ENCODE measurements around the gene FHIT.
"Not testable (repeated sequence)": the region's sequence is repeated elsewhere in the genome, so short reads cannot be mapped to it uniquely, and the experiment has no call there.

FHIT gene

GRCh38 chr3:60549863-60550262 lies 701.4 kb downstream of the FHIT start:
- Histone ChIP-seq H3K27me3 (ENCODE audit: control insufficient read depth, insufficient read depth, low read length) (no peaks in the 10 kb centered on the region), H3K36me3 (ENCODE audit: control insufficient read depth, insufficient read depth, low read length) (no peaks in the 10 kb centered on the region), H3K4me3 (ENCODE audit: low read depth, low read length) (no peak overlapping the region), H3K27ac (no peak overlapping the region), H3K9ac (no peak overlapping the region), H2AFZ (no peak overlapping the region), H3K4me1 (no peaks in the 10 kb centered on the region), H3K4me2 (ENCODE audit: low read length) (no peak overlapping the region), H3K79me2 (no peaks in the 10 kb centered on the region), H3K9me3 (ENCODE audit: control insufficient read depth, low read length) (no peaks in the 10 kb centered on the region)
- TF ChIP-seq CTCF (IDR thresholded peaks at IDR 0.05): no peak

- H3K9me3 ChIP-seq (ENCODE audit: control insufficient read depth, low read length): no peaks in the 10 kb centered on the region
- H3K36me3 ChIP-seq (ENCODE audit: control insufficient read depth, insufficient read depth, low read length): no peaks in the 10 kb centered on the region
- TF ChIP-seq CTCF (IDR thresholded peaks at IDR 0.05): no peak
- H3K27me3 ChIP-seq (ENCODE audit: control insufficient read depth, insufficient read depth, low read length): no peaks in the 10 kb centered on the region
- H3K79me2 ChIP-seq: no peaks in the 10 kb centered on the region
- H3K9ac ChIP-seq: no peak overlapping the region
- no peak overlapping the region for H3K27ac ChIP-seq
- H3K4me3 ChIP-seq (ENCODE audit: low read depth, low read length): no peak overlapping the region
- H3K4me1 ChIP-seq: no peaks in the 10 kb centered on the region
- H2AFZ ChIP-seq: no peak overlapping the region
- no peak overlapping the region for H3K4me2 ChIP-seq (ENCODE audit: low read length)
These were observed 708.3 kb downstream of the FHIT start for GRCh38 chr3:60542995-60543394.

- H3K36me3 ChIP-seq (ENCODE audit: control insufficient read depth, insufficient read depth, low read length); H3K27ac ChIP-seq; H3K79me2 ChIP-seq; H3K9me3 ChIP-seq (ENCODE audit: control insufficient read depth, low read length); H3K4me1 ChIP-seq; H3K9ac ChIP-seq; H3K4me3 ChIP-seq (ENCODE audit: low read depth, low read length); H2AFZ ChIP-seq; H3K27me3 ChIP-seq (ENCODE audit: control insufficient read depth, insufficient read depth, low read length); H3K4me2 ChIP-seq (ENCODE audit: low read length): not testable (repeated sequence)
These were observed 711.9 kb downstream of the FHIT start for GRCh38 chr3:60539394-60539793.

- Histone ChIP-seq H3K27ac (no peak overlapping the region), H3K27me3 (ENCODE audit: control insufficient read depth, insufficient read depth, low read length) (no peaks in the 10 kb centered on the region), H3K4me2 (ENCODE audit: low read length) (no peak overlapping the region), H3K4me1 (no peaks in the 10 kb centered on the region), H3K9me3 (ENCODE audit: control insufficient read depth, low read length) (no peaks in the 10 kb centered on the region), H2AFZ (no peak overlapping the region), H3K36me3 (ENCODE audit: control insufficient read depth, insufficient read depth, low read length) (no peaks in the 10 kb centered on the region), H3K4me3 (ENCODE audit: low read depth, low read length) (no peak overlapping the region), H3K79me2 (no peaks in the 10 kb centered on the region), H3K9ac (no peak overlapping the region)
- no peak for TF ChIP-seq CTCF (IDR thresholded peaks at IDR 0.05)
These were observed 714.8 kb downstream of the FHIT start for GRCh38 chr3:60536420-60536819.

GRCh38 chr3:60531759-60532158 lies 719.5 kb downstream of the FHIT start:
- Histone ChIP-seq H3K9me3 (ENCODE audit: control insufficient read depth, low read length) (no peaks in the 10 kb centered on the region), H2AFZ (no peak overlapping the region), H3K27me3 (ENCODE audit: control insufficient read depth, insufficient read depth, low read length) (no peaks in the 10 kb centered on the region), H3K9ac (no peak overlapping the region), H3K4me2 (ENCODE audit: low read length) (no peak overlapping the region), H3K4me3 (ENCODE audit: low read depth, low read length) (no peak overlapping the region), H3K79me2 (no peaks in the 10 kb centered on the region), H3K27ac (no peak overlapping the region), H3K4me1 (no peaks in the 10 kb centered on the region), H3K36me3 (ENCODE audit: control insufficient read depth, insufficient read depth, low read length) (no peaks in the 10 kb centered on the region)
- no peak for TF ChIP-seq CTCF (IDR thresholded peaks at IDR 0.05)
